ENCODE results near the gene STOML2. TPM values are rescaled to one million over a fixed set of nuclear protein-coding genes. Genes with fewer than 3 reads are reported as not detected.

The STOML2 gene
- total RNA-seq, 4 donors from 2014 or later: 117 to 168 (median 158) TPM

DNA sequence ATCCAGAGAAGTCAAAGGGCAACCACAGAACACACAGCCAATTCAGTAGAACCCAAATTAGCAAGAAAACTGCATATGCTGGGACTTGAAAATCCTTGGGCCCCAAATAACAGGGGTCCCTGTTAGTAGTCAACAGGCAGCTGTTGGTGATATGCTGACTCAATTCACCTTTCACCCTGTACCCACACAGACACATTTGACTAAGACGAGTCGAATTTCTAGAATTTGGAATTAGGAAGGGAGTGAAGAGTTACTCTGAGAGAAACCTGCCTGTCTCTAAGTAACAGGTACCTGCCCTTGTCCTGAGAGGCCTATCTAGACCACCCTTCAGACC lies 29.7 kb downstream of the STOML2 start:
- DNase-seq (no peak), ATAC-seq (no peak)
- H3K4me3 ChIP-seq: peak overlapping the region in 2 of 4 donors; percentile 15 to 93
- H3K9me3 ChIP-seq: no peaks in the 10 kb centered on the region
- intact Hi-C loops (cut with DNase I; ENCODE audit: low total_unique reads) (loop anchor here (2.0 to 5.0 kb wide), 3 partner anchors 30 to 616 kb away; partner anchors contain the start of genes STOML2 and TPM2), in situ Hi-C loops (cut with MboI; ENCODE audit: low sequenced_read_pairs in 4 of 4) (no loop called here)
- H3K27me3 ChIP-seq: no peaks in the 10 kb centered on the region
- H3K27ac ChIP-seq: peak overlapping the region; percentile 70 to 100 (median 94)
- TF ChIP-seq, protein P1, sequence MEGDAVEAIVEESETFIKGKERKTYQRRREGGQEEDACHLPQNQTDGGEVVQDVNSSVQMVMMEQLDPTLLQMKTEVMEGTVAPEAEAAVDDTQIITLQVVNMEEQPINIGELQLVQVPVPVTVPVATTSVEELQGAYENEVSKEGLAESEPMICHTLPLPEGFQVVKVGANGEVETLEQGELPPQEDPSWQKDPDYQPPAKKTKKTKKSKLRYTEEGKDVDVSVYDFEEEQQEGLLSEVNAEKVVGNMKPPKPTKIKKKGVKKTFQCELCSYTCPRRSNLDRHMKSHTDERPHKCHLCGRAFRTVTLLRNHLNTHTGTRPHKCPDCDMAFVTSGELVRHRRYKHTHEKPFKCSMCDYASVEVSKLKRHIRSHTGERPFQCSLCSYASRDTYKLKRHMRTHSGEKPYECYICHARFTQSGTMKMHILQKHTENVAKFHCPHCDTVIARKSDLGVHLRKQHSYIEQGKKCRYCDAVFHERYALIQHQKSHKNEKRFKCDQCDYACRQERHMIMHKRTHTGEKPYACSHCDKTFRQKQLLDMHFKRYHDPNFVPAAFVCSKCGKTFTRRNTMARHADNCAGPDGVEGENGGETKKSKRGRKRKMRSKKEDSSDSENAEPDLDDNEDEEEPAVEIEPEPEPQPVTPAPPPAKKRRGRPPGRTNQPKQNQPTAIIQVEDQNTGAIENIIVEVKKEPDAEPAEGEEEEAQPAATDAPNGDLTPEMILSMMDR (IDR thresholded peaks at IDR 0.05 in 4 of 5, conservative IDR thresholded peaks at IDR 0.05 in 1 of 5): no peak
- TF ChIP-seq POLR2A (IDR thresholded peaks at IDR 0.05): no peak
- H3K4me1 ChIP-seq: peaks cover 27 to 32% of the 10 kb centered on the region in 2 donors
- peaks cover 0 to under 1% of the 10 kb centered on the region in 2 donors for H3K36me3 ChIP-seq

DNA sequence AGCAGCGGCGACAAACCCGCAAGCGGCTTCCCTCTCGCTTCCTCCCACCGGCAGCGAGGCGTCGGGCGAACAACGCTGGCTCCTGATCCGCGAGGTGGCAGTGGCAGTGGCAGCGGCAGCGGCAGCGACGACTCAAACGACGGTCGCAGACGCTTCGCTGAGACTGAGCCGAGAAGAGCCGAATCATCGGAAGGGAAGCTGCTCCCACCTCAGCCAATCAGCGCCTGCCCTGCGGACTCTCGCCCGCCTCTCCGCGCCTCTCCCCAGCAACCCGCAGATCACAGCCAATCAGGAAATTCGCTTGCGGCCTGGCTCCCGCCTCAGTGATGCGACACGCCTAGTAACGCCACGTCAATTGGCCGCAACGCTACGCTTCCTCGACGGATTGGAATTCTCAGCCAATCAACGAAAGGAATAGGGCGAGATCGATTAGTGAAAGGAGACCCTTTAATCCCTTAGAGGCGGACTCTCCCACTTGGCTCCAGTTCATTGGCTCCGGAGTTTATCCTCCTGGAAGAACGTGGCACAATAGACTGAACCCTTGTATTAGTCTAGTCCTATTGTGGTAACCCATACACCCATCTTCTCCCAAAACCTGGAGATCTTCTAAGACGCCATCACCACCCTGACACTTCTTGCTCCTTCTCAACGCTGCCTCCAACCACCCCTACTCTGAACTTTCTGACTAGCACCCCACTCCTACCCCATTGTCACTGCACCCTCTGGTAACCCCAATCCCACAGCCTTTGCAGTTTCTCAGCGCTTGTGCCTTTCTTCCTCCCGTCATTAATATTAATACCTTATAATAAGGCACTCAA lies 30.3 kb downstream of the STOML2 start, which contains the start of gene VCP:
Gene VCP, minus strand, starts transcription at position 165 of the 818 bp plus-strand sequence. CDS start 272 bp downstream, outside the sequence.
- Histone ChIP-seq H3K9me3 (no peaks in the 10 kb centered on the region), H3K27ac (peak within 1 kb of the TSS; percentile 92 to 100 (median 98)), H3K36me3 (peaks cover 0 to 6% of the 10 kb centered on the region in 2 donors), H3K4me1 (peaks cover 29 to 38% of the 10 kb centered on the region in 2 donors), H3K4me3 (peak within 1 kb of the TSS; percentile 91 to 100 (median 94)), H3K27me3 (no peaks in the 10 kb centered on the region)
- in situ Hi-C loops (cut with MboI; ENCODE audit: low sequenced_read_pairs in 4 of 4) (no loop called here), intact Hi-C loops (cut with DNase I; ENCODE audit: low total_unique reads) (loop anchor here (1.0 to 5.0 kb wide), 4 partner anchors 30 to 616 kb away; partner anchors contain the start of genes DNAJB5, STOML2 and TPM2)
- DNase-seq (peak; percentile 99), ATAC-seq (peak; percentile 91 to 93)
- TF ChIP-seq POLR2A (IDR thresholded peaks at IDR 0.05): peak; percentile 91 to 93
- TF ChIP-seq, protein P1 (IDR thresholded peaks at IDR 0.05 in 4 of 5, conservative IDR thresholded peaks at IDR 0.05 in 1 of 5): no peak

DNA sequence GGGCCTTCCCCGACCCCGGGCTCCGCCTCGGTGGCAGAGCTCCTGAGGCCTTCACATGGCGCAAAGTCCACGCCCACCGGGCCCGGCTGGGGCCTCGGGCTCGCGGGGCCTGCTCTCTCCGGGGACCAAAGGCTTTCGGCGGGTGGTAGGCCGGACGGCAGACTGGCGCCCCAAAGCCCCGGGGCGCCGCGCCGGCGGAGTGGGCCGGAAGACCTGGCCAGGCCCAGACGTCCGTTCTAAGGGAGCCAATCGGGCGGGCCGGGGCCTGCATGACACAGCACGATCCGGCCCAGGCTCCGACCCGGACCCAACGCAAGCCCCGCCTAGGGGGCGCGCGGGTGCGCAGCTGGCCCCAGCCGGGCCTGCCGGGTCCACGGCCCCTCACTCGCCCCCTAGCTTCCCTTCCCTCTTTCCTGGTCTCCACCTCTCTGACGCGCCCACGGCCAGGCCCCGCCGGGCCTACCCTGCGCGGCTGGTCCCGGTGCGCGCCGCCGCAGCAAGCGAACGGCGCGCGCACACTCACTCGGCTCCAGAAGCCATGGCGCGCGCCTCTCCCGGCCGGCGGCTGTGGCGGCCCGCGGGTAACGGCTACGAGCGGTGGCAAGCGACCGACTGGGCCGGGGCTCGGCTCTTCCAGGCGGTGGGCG lies 31.0 kb downstream of the STOML2 start:
- H3K9me3 ChIP-seq: no peaks in the 10 kb centered on the region
- in situ Hi-C loops (cut with MboI; ENCODE audit: low sequenced_read_pairs in 4 of 4) (no loop called here), intact Hi-C loops (cut with DNase I; ENCODE audit: low total_unique reads) (loop anchor here (1.0 to 5.0 kb wide), 5 partner anchors 17 to 617 kb away; partner anchors contain the start of genes DNAJB5, STOML2 and TPM2)
- TF ChIP-seq POLR2A (IDR thresholded peaks at IDR 0.05): peak; percentile 85 to 93
- TF ChIP-seq, protein P1 (IDR thresholded peaks at IDR 0.05 in 4 of 5, conservative IDR thresholded peaks at IDR 0.05 in 1 of 5): peak; percentile 15 to 55 (median 39)
- H3K4me3 ChIP-seq: peak overlapping the region; percentile 91 to 100 (median 94)
- no peaks in the 10 kb centered on the region for H3K27me3 ChIP-seq
- ATAC-seq: peak; percentile 64 to 70
- peaks cover 29 to 38% of the 10 kb centered on the region in 2 donors for H3K4me1 ChIP-seq
- H3K36me3 ChIP-seq: peaks cover 0 to 14% of the 10 kb centered on the region in 2 donors
- H3K27ac ChIP-seq: peak overlapping the region; percentile 92 to 100 (median 98)
- DNase-seq: peak; percentile 81 to 83

DNA sequence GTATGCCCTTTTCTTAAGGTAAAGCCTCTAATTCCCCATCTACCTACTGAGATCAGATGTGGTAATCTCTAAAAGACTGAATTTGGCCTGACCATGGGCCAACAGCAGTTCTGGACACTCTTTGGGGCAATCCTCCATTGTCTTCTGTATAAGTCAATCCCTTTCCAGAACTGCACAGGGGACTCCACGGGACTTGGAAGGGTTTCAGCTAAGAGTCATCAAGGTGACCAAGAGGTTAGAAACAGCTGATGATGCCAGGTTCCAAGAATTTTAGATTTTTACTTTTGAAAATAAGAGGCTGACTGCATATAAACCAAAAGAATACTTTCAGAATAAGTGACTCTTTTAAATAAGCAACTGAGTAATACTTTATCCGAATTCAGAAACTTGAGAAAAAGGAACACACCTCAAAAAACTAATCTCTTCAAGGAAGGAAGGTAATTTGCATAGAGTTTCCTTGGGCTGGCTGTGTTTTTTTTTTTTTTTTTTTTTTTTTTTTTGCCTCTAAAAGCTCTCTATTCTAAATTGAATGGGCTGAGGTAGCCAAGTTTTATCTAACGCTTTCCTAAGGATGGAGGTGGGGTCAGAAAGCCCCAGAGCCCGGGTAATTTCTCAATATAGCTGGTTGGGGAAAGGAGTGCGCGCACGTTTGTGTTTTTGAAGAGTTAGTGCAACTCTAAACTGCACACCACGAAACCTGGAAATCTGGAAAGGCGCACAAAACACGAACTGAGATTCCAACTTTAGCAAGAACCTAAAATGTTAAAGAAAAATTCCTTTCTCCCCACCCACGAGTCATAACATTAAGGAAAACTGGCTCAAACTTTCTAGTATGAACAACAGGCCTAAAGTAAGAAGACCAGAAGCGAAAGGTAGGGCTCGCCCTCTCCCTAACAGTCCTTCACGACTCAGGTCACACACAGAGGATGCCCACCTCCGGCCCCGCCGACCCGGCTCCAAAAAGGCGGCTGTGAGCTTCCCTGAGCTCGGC lies 31.8 kb downstream of the STOML2 start:
- in situ Hi-C loops (cut with MboI; ENCODE audit: low sequenced_read_pairs in 4 of 4) (no loop called here), intact Hi-C loops (cut with DNase I; ENCODE audit: low total_unique reads) (loop anchor here (2.0 to 5.0 kb wide), 2 partner anchors 16 to 531 kb away; no protein-coding TSS in a partner anchor)
- TF ChIP-seq, protein P1 (IDR thresholded peaks at IDR 0.05 in 4 of 5, conservative IDR thresholded peaks at IDR 0.05 in 1 of 5): no peak
- TF ChIP-seq POLR2A (IDR thresholded peaks at IDR 0.05): no peak
- Histone ChIP-seq H3K9me3 (no peaks in the 10 kb centered on the region), H3K36me3 (peaks cover 3 to 22% of the 10 kb centered on the region in 2 donors), H3K27me3 (no peaks in the 10 kb centered on the region), H3K4me1 (peaks cover 29 to 38% of the 10 kb centered on the region in 2 donors), H3K27ac (peak overlapping the region; percentile 92 to 100 (median 98)), H3K4me3 (peak overlapping the region; percentile 91 to 100 (median 94))
- DNase-seq (peak; percentile 58 to 74), ATAC-seq (peak in 1 of 2 donors; percentile 39)

All from gastrocnemius medialis (tissue), 4 donors.